BJ (cell line): ENCODE results near the gene RPL27. TPM values are rescaled to one million over a fixed set of nuclear protein-coding genes. Genes with fewer than 3 reads are reported as not detected.

Source experiments
- CTCF ChIA-PET: fragments of 350-600 bp; formaldehyde crosslinking; extraction: SDS; loops from one replicate; lab custom pipeline; 2021; ENCODE audit warnings: antibody characterized with exemption, inconsistent platforms; lab: Yijun Ruan, JAX
- POLR2A ChIA-PET: fragments of 300-600 bp; sonication (Branson Sonifier 250); formaldehyde crosslinking; extraction: SDS; loops from one replicate; lab custom pipeline; 2021; ENCODE audit warnings: antibody characterized with exemption; lab: Charles Lee
- DNase-seq: peaks from one replicate; pipeline ENCODE4 v3.0.0-alpha.2; 2011; ENCODE audit warnings: low read depth
- H3K27me3 ChIP-seq: 2 replicates; pipeline ENCODE4 v1.6.0; 2011; ENCODE audit warnings: low read length; ENCODE audit not compliant: control insufficient read depth, insufficient read depth
- H3K36me3 ChIP-seq: 2 replicates; pipeline ENCODE4 v1.5.1; 2011; ENCODE audit warnings: low read length; ENCODE audit not compliant: control insufficient read depth, insufficient read depth
- H3K4me3 ChIP-seq: 2 replicates; pipeline ENCODE4 v1.5.1; 2011; ENCODE audit warnings: low read depth, mild to moderate bottlenecking, control low read depth, low read length
- CTCF ChIP-seq: IDR thresholded peaks from 2 replicates; pipeline ENCODE4 v1.5.1; 2011; ENCODE audit warnings: low read depth, mild to moderate bottlenecking, control low read depth, inconsistent platforms, low read length, moderate library complexity; ENCODE audit not compliant: insufficient read depth
- polyA plus RNA-seq: library from polyadenylated mRNA; depleted of rRNA; stranded (reverse); fragments of >200 nt; gene quantifications from 2 replicates; pipeline ENCODE4 v1.2.3, GENCODE V29; 2011

RPL27 gene
- polyA plus RNA-seq, 1 experiment: 3,309 TPM

DNA sequence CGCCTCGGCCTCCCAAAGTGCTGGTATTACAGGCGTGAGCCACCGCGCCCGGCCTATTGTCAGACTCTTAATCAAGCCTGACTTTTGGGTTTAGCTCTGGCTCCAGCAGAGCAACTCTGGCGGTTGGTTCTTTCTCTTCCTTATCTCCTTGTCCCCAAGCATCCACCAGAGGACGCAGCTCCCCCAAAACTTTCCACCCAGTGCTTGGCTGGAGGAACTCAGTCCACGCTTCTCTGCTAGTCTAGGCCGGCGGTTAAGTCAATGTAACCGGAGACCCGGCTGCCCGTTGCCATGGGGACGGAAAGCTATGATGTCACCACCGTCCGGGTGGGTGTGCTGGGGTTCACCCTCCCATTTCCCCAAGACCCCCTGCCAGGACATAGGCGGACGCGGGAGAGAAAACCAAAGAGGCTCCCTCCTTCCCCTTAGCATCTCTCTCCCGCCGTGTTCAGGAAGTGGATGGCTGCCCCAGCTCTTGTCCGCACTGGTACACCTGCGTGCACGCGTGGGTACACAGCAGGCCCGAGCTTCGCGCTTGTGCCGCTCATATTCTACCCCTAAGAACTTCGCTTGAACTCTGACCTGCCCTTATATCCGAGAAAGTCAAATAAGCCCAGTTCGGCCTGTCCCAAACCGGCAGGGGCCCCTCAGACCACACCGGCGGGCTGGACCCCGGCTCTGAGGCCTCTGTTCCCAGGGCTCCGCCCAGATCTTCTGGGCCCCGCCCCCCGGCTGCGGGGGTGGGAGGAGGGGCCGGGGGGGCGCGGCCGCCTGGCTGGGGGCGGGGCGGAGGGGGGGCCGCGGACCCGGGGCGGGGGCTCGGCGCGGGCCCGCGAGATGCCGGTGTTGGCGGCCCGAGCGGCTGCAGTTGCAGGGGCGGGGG is 26.4 kb downstream of the RPL27 start, which contains the start of gene RND2:
Gene RND2, plus strand, starts transcription at position 825 of the 883 bp plus-strand sequence. CDS start 117 bp downstream, outside the sequence.
- Histone ChIP-seq H3K27me3 (peaks cover 2% of the 10 kb centered on the region; the same call in 1 of the 2 replicates), H3K36me3 (no peaks in the 10 kb centered on the region), H3K4me3 (peak within 1 kb of the TSS; percentile 50)
- CTCF ChIA-PET: interaction anchor here (0.6 to 1.9 kb wide), 25 partner anchors 9 to 332 kb away, joined by 3 to 12 read pairs (median 5); partner anchors contain the start of genes BRCA1 and TMEM106A
- DNase-seq: peak; percentile 72
- peak; percentile 90 for TF ChIP-seq CTCF
- POLR2A ChIA-PET: interaction anchor here (0.8 kb wide), 3 partner anchors 100 to 343 kb away, joined by 3 read pairs; partner anchors contain the start of gene BRCA1

GRCh38 chr17:43025290-43025657 is 27.1 kb downstream of the RPL27 start:
- CTCF ChIA-PET: interaction anchor here (0.6 to 1.7 kb wide), 6 partner anchors 82 to 314 kb away, joined by 3 to 12 read pairs (median 7); partner anchors contain the start of gene BRCA1

DNA sequence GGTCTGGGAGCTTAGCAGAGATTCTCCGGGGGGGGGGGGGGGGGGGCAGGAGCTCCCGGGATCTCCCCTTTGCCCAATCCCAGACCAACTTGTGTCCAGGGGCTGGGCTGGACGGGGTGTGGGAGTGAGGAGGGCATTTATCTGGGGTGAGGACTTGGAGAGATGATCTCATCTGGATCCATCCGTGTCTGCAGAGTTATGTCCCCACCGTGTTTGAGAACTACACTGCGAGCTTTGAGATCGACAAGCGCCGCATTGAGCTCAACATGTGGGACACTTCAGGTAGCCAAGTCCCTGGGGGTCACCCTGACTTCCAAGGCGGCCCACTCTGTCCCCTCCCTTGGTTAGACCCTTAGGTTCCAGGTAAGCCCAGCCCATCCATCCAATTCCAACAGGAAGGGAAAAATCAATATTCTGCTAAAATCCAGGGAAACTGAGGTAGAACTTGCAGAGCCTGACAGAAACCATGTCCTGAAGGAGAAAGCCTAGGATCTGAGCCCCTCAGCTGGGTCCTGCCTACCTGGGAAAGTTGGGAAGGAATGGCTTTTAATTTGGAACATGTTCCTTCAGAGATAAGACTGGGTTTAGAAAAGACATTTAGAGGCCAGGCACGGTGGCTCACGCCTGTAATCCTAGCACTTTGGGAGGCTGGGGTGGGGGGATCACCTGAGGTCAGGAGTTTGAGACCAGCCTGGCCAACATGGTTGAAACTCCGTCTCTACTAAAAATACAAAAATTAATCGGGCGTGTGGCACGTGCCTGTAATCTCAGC is 27.7 kb downstream of the RPL27 start:
- H3K36me3 ChIP-seq: no peaks in the 10 kb centered on the region
- no peak overlapping the region for H3K4me3 ChIP-seq
- ChIA-PET POLR2A (no interaction called here), CTCF (interaction anchor here (0.5 to 1.3 kb wide), 3 partner anchors 16 to 1211 kb away, joined by 3 to 7 read pairs (median 3); no protein-coding TSS in a partner anchor)
- no peak for TF ChIP-seq CTCF
- DNase-seq: no peak
- peaks cover 2% of the 10 kb centered on the region; the same call in 1 of the 2 replicates for H3K27me3 ChIP-seq

More at GRCh38 chr17:43025290-43025657, 27.1 kb downstream of the RPL27 start:
- Histone ChIP-seq H3K4me3 (peak overlapping the region; percentile 50), H3K36me3 (no peaks in the 10 kb centered on the region), H3K27me3 (peaks cover 2% of the 10 kb centered on the region; the same call in 1 of the 2 replicates)
- POLR2A ChIA-PET: no interaction called here
- TF ChIP-seq CTCF: no peak
- DNase-seq: no peak

DNA sequence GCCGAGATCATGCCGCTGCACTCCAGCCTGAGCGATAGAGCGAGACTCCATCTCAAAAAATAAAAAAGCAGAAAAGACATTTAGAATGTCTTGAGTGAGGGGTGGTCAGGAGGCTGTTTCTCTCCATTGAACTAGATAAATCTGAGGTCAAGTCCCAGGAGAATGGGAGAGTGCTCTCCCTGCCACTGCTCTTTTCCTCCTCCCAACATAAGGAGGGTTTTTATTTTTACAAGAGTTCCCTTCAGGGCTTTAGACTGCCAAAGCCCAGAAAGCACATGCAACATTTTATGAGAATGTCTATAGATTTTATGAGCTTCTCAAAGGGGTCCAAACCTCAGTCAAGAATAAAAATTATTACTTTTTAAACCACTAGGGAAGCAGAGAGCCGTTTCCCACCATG is 28.4 kb downstream of the RPL27 start:
- H3K36me3 ChIP-seq: no peaks in the 10 kb centered on the region
- no peak for DNase-seq
- peaks cover 2% of the 10 kb centered on the region; the same call in 1 of the 2 replicates for H3K27me3 ChIP-seq
- no peak overlapping the region for H3K4me3 ChIP-seq
- ChIA-PET CTCF (interaction anchor here (1.3 kb wide), 1 partner anchor 16 kb away, joined by 7 read pairs; no protein-coding TSS in a partner anchor), POLR2A (no interaction called here)
- no peak for TF ChIP-seq CTCF
